DOHH2 (cell line): ENCODE data around the gene GJA8.

Source experiments
- EZH2phosphoT487 ChIP-seq: fragments of 200-600 bp; sonication (generic); IDR thresholded peaks from 2 replicates; pipeline ENCODE4 v1.6.1; 2017; ENCODE audit warnings: borderline replicate concordance, mild to moderate bottlenecking, antibody characterized with exemption, low read length, moderate library complexity, mixed read lengths
- TF ChIP-seq, protein P1 (sequence below): fragments of 200-600 bp; sonication (generic); IDR thresholded peaks from one replicate; pipeline ENCODE4 v1.5.1; 2014; ENCODE audit warnings: antibody characterized with exemption, mild to moderate bottlenecking, low read depth, low read length; ENCODE audit not compliant: poor library complexity, severe bottlenecking

DNA sequence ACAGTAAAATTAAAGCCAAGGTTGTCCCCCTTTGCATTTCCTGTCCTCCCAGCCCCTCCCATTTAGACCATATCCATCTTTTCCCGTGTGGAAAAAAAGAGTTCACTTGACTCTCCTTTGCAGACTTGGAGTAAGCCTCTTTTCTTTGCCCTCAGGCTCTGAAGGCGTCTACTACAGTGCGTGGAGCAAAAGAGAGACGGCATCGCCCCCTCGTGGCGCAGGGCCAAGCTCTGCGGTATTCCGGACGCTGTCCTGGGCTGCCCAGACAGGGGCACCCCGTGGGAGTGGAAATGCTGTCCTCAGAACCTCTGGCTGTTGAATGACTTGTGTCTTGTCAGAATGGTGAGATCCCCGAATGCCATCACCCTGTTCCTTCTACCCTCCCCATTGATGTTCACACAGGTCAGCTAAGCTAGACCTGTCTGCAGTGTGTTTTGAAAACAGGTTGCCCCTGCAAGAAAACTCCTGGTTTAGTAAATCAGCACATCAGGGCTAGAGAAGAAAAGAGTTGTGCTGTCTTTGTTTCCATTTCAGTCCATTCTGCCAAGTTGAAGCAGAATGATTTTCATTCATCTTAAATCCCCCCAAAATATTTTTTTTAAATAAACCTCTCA is 12.3 kb upstream of the GJA8 start:
- TF ChIP-seq, protein P1, sequence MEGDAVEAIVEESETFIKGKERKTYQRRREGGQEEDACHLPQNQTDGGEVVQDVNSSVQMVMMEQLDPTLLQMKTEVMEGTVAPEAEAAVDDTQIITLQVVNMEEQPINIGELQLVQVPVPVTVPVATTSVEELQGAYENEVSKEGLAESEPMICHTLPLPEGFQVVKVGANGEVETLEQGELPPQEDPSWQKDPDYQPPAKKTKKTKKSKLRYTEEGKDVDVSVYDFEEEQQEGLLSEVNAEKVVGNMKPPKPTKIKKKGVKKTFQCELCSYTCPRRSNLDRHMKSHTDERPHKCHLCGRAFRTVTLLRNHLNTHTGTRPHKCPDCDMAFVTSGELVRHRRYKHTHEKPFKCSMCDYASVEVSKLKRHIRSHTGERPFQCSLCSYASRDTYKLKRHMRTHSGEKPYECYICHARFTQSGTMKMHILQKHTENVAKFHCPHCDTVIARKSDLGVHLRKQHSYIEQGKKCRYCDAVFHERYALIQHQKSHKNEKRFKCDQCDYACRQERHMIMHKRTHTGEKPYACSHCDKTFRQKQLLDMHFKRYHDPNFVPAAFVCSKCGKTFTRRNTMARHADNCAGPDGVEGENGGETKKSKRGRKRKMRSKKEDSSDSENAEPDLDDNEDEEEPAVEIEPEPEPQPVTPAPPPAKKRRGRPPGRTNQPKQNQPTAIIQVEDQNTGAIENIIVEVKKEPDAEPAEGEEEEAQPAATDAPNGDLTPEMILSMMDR = peak; percentile 68
- no peak for TF ChIP-seq EZH2phosphoT487
